ENCODE measurements around the gene CLMN.

Gene CLMN

DNA sequence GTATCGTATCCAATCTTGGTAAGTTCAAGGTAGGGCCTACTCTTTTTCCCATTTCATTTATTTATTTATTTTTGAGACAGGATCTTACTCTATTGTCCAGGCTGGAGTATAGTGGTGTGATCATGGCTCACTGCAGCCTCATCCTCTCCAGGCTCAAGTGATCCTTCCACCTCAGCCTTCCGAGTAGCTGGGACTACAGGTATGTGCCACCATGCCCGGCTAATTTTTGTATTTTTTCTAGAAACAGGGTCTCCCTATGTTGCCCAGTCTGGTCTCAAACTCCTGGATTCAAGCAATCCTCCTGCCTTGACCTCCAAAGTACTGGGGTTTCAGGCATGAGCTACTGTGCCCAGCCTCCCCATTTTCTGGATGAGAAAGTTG is 57.2 kb downstream of the CLMN start:
- Mint-ChIP-seq H3K4me3 (no peak overlapping the region), H3K36me3 (ENCODE audit: low read depth) (no peaks in the 10 kb centered on the region), H3K27ac (no peak overlapping the region), H3K4me1 (ENCODE audit: low read depth) (peaks cover 34% of the 10 kb centered on the region), H3K27me3 (peaks cover 5% of the 10 kb centered on the region), H3K9me3 (no peaks in the 10 kb centered on the region)
- no peak for DNase-seq

DNA sequence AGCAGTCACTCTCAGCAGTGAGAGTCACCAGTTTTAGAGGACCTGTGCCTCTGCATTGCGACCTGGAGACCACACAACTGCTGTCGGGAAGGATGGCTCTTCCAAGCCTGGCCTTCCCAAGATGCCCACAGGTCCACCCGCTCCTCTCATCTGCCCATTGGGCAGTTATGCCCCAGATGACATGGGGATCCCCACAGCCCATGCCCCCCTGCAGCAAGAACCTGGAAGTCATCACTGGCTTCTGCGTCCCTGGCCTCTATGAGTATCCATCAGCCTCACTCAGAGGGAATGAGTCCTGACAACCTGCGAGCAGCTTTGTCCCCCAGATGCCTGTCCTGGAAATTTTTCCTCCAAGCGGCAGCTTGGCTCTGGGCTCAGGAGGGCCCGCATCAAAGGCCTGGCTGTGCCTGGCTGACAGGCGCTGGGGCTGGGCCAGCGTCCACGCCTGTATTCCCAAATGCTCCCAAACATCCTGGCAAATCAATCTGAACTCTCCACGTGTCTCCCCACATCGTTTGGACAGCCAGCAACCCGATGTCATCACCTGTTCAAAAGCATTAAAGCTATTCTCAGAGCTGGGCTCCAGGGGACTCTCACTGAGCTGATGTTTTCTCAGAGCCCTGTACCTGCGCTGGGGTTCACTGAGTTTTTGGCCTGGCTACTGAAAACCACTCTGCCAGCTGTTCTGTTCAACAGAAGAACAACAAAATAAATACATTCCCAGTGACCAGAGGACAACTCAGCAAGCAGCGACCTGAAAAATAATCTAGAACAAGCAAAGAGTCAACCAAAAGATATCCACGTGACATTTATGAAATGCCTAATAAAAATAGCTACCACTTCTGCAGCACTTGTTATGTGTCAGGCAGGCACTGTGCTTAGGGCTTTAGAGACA is 57.8 kb downstream of the CLMN start:
- Mint-ChIP-seq H3K36me3 (ENCODE audit: low read depth) (no peaks in the 10 kb centered on the region), H3K4me3 (no peak overlapping the region), H3K27ac (peak overlapping the region; percentile 27), H3K4me1 (ENCODE audit: low read depth) (peaks cover 27% of the 10 kb centered on the region), H3K9me3 (no peaks in the 10 kb centered on the region), H3K27me3 (peaks cover 7% of the 10 kb centered on the region)
- DNase-seq = no peak

DNA sequence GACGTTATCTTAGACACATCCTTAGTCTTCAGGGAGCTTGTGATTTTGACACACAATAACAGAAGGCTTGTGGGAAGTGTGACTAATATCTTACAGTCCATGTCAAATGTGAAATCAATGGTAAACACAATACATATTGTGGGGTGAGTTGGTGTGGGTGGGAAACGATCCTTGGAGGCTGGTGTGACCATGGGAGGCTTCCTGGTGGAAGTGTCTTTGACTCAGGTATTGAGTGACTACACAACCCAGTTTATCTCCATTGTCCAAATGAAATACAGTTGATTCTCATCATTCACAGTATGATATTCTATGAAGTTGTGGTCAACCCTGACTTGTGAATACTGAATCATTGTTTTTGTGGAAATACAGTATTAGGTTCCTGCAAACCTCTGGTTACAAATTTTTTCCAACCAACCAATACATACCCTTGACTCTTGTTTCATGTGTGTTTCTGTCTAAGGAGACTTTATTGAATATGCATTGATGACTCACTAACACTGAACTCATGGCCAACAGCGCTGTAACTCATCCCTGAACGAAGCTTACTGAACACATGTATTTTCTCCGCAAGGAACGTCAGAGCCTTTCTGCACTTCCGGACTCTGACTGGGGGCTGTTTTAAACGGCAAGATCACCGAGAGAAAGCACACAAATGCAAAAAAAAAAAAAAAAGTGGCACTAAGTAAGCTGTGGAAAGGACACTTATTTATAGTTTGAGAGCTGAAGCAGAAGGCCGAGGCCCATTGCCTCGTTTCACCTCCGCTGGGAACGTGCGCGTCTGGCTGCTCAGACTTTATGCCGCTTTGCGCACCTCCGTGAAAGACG is 59.0 kb downstream of the CLMN start:
- peaks cover 15% of the 10 kb centered on the region for H3K27me3 Mint-ChIP-seq
- no peaks in the 10 kb centered on the region for H3K9me3 Mint-ChIP-seq
- DNase-seq = peak; percentile 54
- H3K27ac Mint-ChIP-seq = no peak overlapping the region
- H3K36me3 Mint-ChIP-seq (ENCODE audit: low read depth) = no peaks in the 10 kb centered on the region
- no peak overlapping the region for H3K4me3 Mint-ChIP-seq
- H3K4me1 Mint-ChIP-seq (ENCODE audit: low read depth) = peaks cover 17% of the 10 kb centered on the region

DNA sequence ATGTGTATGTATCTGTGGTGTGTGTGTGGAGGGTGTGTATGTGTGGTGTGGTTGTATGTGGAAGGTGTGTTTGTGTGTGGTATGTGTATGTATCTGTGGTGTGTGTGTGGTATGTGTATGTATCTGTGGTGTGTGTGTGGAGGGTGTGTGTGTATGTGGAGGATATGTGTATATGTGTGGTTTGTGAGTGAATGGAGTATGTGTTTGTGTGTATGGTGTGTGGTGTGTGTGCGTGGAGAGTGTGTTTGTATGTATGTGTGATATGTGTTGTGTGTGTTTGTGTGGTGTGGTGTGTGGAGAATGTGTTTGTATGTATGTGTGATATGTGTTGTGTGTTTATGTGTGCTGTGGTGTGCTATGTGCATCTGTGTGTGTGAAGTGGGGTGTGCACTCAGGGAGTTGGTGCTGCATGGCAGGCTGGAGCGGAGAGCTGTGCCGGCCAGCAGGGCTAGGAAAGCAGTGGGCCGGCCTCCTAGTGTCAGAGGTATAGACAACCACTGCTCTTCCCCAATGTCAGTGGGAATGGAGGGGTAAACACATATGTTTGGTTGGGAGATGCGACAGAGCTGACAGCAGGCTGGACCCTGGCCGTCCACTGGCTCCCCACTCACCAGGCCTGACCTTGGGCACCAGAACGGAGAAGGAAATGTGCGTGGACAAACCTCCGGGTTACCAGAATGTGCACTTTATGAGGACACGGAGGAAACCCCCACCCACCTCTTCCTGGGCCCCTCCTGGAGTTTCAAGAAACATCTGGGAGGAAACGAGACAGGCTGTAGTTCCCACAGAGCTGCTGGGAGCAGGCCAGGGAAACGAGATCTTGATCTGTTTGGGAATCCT is 60.7 kb downstream of the CLMN start:
- peaks cover 10% of the 10 kb centered on the region for H3K4me1 Mint-ChIP-seq (ENCODE audit: low read depth)
- no peaks in the 10 kb centered on the region for H3K36me3 Mint-ChIP-seq (ENCODE audit: low read depth)
- no peaks in the 10 kb centered on the region for H3K9me3 Mint-ChIP-seq
- no peak overlapping the region for H3K4me3 Mint-ChIP-seq
- DNase-seq = no peak
- H3K27me3 Mint-ChIP-seq = peaks cover 15% of the 10 kb centered on the region
- no peak overlapping the region for H3K27ac Mint-ChIP-seq

DNA sequence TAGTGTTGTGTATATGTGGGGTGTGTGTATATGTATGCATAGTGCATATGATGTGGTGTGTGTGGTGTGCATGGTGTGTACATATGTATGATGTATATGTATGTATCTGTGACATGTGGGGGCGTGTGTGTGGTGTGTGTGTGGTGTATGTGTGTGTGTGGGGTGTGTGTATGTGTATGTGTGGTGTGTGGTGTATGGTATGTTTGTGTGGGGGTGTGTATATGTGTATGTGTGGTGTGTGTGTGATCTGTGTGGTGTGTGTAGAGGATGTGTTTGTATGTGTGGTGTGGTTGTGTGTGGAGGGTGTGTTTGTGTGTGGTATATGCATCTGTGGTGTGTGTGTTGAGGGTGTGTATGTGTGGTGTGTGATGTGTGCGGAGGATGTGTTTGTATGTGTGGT is 61.6 kb downstream of the CLMN start:
- Mint-ChIP-seq H3K9me3 (no peaks in the 10 kb centered on the region), H3K36me3 (ENCODE audit: low read depth) (no peaks in the 10 kb centered on the region), H3K27me3 (peaks cover 17% of the 10 kb centered on the region), H3K4me3 (no peak overlapping the region), H3K27ac (no peak overlapping the region), H3K4me1 (ENCODE audit: low read depth) (peaks cover 10% of the 10 kb centered on the region)
- DNase-seq = no peak

DNA sequence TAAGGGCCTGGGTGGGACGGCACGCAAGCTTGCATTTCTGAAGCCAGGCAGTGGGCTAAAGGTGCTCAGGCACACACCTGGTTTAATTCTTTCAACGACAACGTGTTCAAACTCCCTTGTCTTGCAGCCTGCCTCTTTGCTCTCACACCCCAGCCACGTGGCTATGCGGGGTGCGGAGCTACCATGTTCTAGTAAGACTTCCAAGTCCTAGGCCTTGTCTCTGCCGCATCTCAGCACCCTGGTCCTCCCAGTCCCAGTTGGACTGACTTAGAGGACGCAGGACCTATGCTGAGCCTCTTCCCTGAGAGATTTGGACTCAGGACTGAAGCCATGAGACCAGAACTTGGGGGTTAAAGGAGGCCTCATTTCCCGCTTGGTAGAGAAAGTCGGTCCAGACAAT is 62.2 kb downstream of the CLMN start:
- peaks cover 10% of the 10 kb centered on the region for H3K4me1 Mint-ChIP-seq (ENCODE audit: low read depth)
- H3K9me3 Mint-ChIP-seq = no peaks in the 10 kb centered on the region
- no peak overlapping the region for H3K4me3 Mint-ChIP-seq
- H3K36me3 Mint-ChIP-seq (ENCODE audit: low read depth) = no peaks in the 10 kb centered on the region
- DNase-seq = no peak
- no peak overlapping the region for H3K27ac Mint-ChIP-seq
- peaks cover 20% of the 10 kb centered on the region for H3K27me3 Mint-ChIP-seq

DNA sequence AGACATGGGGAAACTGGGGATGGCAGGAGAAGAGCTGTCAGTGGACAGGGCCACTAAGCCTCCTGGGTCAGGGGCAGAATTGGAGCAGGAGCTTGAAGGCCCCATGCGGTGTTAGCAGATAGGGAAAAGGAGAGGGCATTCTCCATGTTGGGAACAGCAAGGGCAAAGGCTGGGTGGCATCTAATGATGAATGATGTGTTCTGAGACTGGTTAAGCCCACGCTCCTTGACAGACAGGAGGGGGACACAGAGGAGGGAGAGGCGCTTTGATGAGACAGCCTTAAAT is 63.0 kb downstream of the CLMN start:
- H3K4me1 Mint-ChIP-seq (ENCODE audit: low read depth) = peaks cover 7% of the 10 kb centered on the region
- H3K36me3 Mint-ChIP-seq (ENCODE audit: low read depth) = no peaks in the 10 kb centered on the region
- H3K27me3 Mint-ChIP-seq = peaks cover 20% of the 10 kb centered on the region
- H3K9me3 Mint-ChIP-seq = no peaks in the 10 kb centered on the region
- no peak overlapping the region for H3K4me3 Mint-ChIP-seq
- H3K27ac Mint-ChIP-seq = no peak overlapping the region
- no peak for DNase-seq

DNA sequence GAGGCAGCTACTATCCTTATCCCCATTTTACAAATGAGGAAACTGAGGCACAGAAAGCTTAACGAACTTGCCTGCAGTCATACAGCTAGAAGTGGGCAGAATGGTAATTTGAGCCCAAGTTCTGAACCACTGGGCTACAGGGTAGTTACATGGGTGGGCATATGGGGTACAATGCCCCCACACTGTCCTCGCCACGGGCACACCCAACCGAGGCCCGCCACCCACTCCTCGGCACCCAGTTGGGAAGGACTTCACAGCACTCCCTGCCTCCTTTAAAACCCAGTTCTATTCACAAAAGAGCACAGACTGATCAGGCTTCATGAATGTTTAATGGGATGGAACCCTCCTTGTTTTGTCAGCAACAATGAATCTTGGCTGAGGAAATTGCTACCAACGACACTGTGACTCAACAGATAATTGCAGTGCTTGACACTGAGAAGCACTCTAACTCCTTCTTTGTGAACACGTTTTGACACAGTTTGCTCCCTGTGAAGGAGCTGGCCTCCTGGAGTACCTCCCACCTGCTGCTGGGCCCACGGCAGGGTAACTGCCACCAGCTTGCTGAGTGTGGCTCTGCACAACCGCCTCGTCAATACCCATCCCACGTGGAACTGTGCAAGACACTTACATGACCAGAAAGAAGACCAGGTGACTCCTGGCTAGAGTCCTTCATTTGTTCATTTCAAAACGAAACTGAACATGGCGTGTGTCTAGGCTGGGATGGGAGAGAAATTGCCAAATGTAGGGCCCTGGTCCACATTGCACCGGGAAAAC is 63.5 kb downstream of the CLMN start:
- Mint-ChIP-seq H3K4me1 (ENCODE audit: low read depth) (peaks cover 7% of the 10 kb centered on the region), H3K4me3 (no peak overlapping the region), H3K36me3 (ENCODE audit: low read depth) (no peaks in the 10 kb centered on the region), H3K27me3 (peaks cover 25% of the 10 kb centered on the region), H3K27ac (no peak overlapping the region), H3K9me3 (no peaks in the 10 kb centered on the region)
- no peak for DNase-seq

DNA sequence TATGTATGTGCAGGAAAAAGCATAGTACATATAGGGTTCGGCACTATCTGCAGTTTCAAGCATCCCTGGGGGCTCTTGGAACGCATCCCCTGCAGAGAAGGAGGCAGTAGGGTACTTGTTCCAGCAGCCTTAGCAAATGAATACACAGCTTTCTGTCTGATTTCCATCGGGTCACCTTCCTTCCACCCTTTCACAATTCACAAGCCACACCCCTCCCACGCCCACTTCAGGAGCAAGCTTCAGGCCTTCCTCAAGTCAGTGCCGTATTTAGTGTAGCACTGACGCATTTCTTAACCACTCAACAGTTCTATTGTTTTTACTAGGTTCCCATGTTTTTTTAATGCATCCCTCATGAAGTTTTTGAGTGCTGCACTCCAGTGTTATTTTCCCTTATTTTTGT is 64.2 kb downstream of the CLMN start:
- no peak overlapping the region for H3K27ac Mint-ChIP-seq
- H3K4me3 Mint-ChIP-seq = no peak overlapping the region
- peaks cover 29% of the 10 kb centered on the region for H3K27me3 Mint-ChIP-seq
- H3K36me3 Mint-ChIP-seq (ENCODE audit: low read depth) = no peaks in the 10 kb centered on the region
- peaks cover 7% of the 10 kb centered on the region for H3K4me1 Mint-ChIP-seq (ENCODE audit: low read depth)
- no peaks in the 10 kb centered on the region for H3K9me3 Mint-ChIP-seq
- no peak for DNase-seq

DNA sequence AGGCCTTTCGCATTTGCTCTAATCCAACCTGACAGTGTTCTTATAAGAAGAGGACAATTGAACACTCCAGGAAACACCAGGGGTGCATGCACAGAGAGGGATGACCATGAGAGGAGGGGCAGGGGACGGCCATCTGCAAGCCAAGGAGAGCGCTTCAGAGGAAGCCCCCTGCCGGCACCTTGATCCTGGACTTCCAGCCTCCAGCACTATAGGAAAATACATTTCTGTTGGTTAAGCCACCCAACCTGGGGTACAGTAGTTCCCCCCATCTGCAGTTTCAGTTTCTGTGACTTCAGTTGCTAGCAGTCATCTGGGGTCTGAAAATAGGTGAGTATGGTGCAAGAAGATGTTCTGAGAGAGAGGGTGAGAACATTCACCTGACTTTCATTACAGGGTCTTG is 64.7 kb downstream of the CLMN start:
- Mint-ChIP-seq H3K27ac (no peak overlapping the region), H3K9me3 (no peaks in the 10 kb centered on the region), H3K4me3 (no peak overlapping the region), H3K36me3 (ENCODE audit: low read depth) (no peaks in the 10 kb centered on the region), H3K27me3 (peaks cover 31% of the 10 kb centered on the region), H3K4me1 (ENCODE audit: low read depth) (peaks cover 7% of the 10 kb centered on the region)
- DNase-seq = no peak

DNA sequence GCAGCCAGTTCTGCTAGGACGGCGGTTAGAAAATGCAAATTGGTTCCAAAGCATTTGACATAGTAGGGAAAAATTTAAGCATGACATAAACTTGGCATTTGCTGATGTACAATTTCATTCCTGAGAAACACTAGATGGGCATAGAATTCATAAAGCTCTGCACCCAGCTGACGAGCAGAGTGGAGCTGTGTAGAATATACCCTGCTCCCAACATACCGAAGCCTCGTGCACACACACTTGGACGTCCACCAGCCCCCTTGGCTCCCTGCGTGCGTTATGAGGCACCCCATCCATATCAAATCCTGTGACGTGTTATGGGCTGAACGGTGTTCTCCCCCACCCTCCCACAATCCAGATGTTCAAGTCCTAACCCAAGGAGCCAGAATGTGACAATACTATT is 65.4 kb downstream of the CLMN start:
- Mint-ChIP-seq H3K27ac (no peak overlapping the region), H3K9me3 (no peaks in the 10 kb centered on the region), H3K4me3 (no peak overlapping the region), H3K36me3 (ENCODE audit: low read depth) (no peaks in the 10 kb centered on the region), H3K27me3 (peaks cover 37% of the 10 kb centered on the region), H3K4me1 (ENCODE audit: low read depth) (peaks cover 7% of the 10 kb centered on the region)
- no peak for DNase-seq

DNA sequence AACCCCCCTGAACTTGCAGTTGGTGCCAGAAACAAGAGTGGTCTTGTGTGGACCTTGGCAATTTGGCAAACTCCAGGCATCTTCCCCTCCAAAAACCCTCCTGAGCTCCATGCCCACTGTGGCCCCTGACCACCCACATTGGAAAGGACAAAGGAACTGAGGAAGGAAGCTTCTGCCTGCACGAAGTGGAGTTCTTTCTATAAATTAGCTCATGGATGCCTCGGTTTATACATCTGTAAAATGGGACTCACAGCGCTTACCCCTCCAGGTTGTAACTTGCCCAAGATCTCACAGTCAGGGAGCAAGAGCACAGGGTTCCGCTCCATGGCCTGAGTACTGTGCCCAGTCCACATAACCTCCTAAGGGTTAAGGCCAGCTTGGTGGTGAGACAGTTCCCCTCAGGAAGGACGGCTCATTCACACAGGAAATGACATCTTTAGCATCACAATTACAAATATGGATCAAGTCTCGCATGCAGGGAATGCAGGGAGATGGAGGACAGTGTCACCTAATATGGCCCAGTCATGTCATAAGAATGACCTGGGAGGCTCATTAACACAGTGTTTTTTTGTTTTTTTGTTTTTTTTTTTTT is 66.6 kb downstream of the CLMN start:
- Mint-ChIP-seq H3K4me1 (ENCODE audit: low read depth) (peaks cover 7% of the 10 kb centered on the region), H3K4me3 (no peak overlapping the region), H3K27me3 (peaks cover 39% of the 10 kb centered on the region), H3K36me3 (ENCODE audit: low read depth) (no peaks in the 10 kb centered on the region), H3K27ac (peak overlapping the region; percentile 26), H3K9me3 (no peaks in the 10 kb centered on the region)
- no peak for DNase-seq

DNA sequence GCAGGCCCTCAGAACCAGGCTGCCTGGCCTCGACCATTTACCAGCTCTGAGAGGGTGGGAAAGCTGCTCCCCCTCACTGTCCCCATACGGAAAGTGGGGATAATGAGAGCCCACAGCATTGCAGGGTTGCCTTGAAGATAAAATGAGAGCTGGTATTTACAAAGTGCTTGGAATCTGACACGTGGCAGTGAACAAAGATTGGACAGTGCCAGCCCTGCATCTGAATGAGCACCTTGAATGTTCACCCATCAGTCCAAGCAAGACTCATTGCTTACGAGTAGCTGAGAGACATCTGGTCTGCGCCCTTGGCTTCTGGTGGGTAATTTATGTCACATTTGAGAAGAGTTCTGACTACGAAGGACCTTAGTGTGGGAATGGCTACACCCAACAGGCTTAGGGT is 67.5 kb downstream of the CLMN start:
- H3K27me3 Mint-ChIP-seq = peaks cover 42% of the 10 kb centered on the region
- no peak overlapping the region for H3K27ac Mint-ChIP-seq
- peaks cover 7% of the 10 kb centered on the region for H3K4me1 Mint-ChIP-seq (ENCODE audit: low read depth)
- H3K36me3 Mint-ChIP-seq (ENCODE audit: low read depth) = no peaks in the 10 kb centered on the region
- DNase-seq = no peak
- no peaks in the 10 kb centered on the region for H3K9me3 Mint-ChIP-seq
- H3K4me3 Mint-ChIP-seq = no peak overlapping the region

DNA sequence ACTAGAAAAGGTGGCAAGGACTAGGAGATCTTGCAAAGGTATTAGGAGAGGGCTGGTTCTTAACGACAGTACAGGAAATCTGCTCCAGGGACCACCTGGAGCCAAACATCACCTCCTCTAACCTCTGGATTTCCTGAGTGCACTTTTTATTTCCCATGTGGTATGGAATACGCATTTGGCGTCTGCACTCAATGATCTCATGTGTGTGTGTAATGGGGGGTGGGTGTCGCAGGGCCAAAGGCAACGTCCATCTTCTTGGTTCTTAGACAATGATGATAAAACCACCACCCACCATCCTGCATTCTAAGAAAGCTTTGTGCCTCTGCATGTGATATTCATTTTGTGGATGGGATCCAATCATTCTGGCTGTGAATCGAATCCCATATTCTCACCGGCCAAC is 68.8 kb downstream of the CLMN start:
- Mint-ChIP-seq H3K36me3 (ENCODE audit: low read depth) (no peaks in the 10 kb centered on the region), H3K4me1 (ENCODE audit: low read depth) (peaks cover 7% of the 10 kb centered on the region), H3K4me3 (no peak overlapping the region), H3K9me3 (no peaks in the 10 kb centered on the region), H3K27me3 (peaks cover 34% of the 10 kb centered on the region), H3K27ac (no peak overlapping the region)
- no peak for DNase-seq

All from activated T-cell treated with anti-CD3 and anti-CD28 coated beads, Interleukin-2, amount 50 U/mL, for 24 hours (primary cell).